Stimulated activated CD8-positive, alpha-beta memory T cell treated with anti-CD3 and anti-CD28 coated beads, Interleukin-12 subunit alpha, Interleukin-12 subunit beta, amount 100 ng/mL, for 24 hours (primary cell): ENCODE results near the gene SH3GLB2.
"Not testable (repeated sequence)": the region's sequence is repeated elsewhere in the genome, so short reads cannot be mapped to it uniquely, and the experiment has no call there.

Experiments
- DNase-seq: peaks from one replicate; pipeline ENCODE4 v3.0.0-alpha.2; 2020; ENCODE audit errors: extremely low read depth

Gene SH3GLB2

GRCh38 chr9:129022037-129022436 lies 6.1 kb downstream of the SH3GLB2 start:
- DNase-seq: no peak

GRCh38 chr9:129021091-129021490 lies 7.0 kb downstream of the SH3GLB2 start:
- no peak for DNase-seq

- no peak for DNase-seq
Measured at GRCh38 chr9:129014608-129015007, 13.5 kb downstream of the SH3GLB2 start.

GRCh38 chr9:129014124-129014523 lies 14.0 kb downstream of the SH3GLB2 start:
- no peak for DNase-seq

GRCh38 chr9:129013674-129014073 lies 14.5 kb downstream of the SH3GLB2 start:
- no peak for DNase-seq

GRCh38 chr9:129012893-129013448 lies 15.2 kb downstream of the SH3GLB2 start:
- DNase-seq: no peak

- DNase-seq: no peak
Measured at GRCh38 chr9:129012343-129012742, 15.8 kb downstream of the SH3GLB2 start.

GRCh38 chr9:129011761-129012181 lies 16.4 kb downstream of the SH3GLB2 start:
- no peak for DNase-seq

- DNase-seq: no peak
Measured at GRCh38 chr9:129011170-129011569, 17.0 kb downstream of the SH3GLB2 start.

- DNase-seq: no peak
Measured at GRCh38 chr9:129010267-129010975, 17.7 kb downstream of the SH3GLB2 start.

GRCh38 chr9:129009584-129010141 lies 18.5 kb downstream of the SH3GLB2 start:
- DNase-seq: no peak

- no peak for DNase-seq
Measured at GRCh38 chr9:129008986-129009583, 19.0 kb downstream of the SH3GLB2 start.

GRCh38 chr9:129008469-129008965 lies 19.6 kb downstream of the SH3GLB2 start:
- DNase-seq: no peak

GRCh38 chr9:129007766-129008468 lies 20.2 kb downstream of the SH3GLB2 start:
- DNase-seq: no peak

GRCh38 chr9:129007035-129007765 lies 20.9 kb downstream of the SH3GLB2 start:
- no peak for DNase-seq

GRCh38 chr9:129006328-129007034 lies 21.6 kb downstream of the SH3GLB2 start:
- no peak for DNase-seq

- DNase-seq: no peak
Measured at GRCh38 chr9:129005336-129005997, 22.7 kb downstream of the SH3GLB2 start.

GRCh38 chr9:129004173-129004572 lies 24.0 kb downstream of the SH3GLB2 start:
- DNase-seq: not testable (repeated sequence)

GRCh38 chr9:129002992-129003391 lies 25.1 kb downstream of the SH3GLB2 start:
- DNase-seq: no peak
